Skin epidermis (tissue), 12 donors: Measurements from ENCODE around the gene HIBCH.
"Not testable (repeated sequence)": the region's sequence is repeated elsewhere in the genome, so short reads cannot be mapped to it uniquely, and the experiment has no call there.

Experiments used
- H3K27ac ChIP-seq, 21 experiments: fragments of 200-600 bp; sonication (generic) in 11 of 21; one replicate each; pipeline ENCODE4 v1.5.0; 2020; ENCODE audit warnings: mild to moderate bottlenecking in 3 of 21, inconsistent platforms in 2 of 21, moderate library complexity in 2 of 21
- H3K4me3 ChIP-seq, 7 experiments: fragments of 200-600 bp; sonication (generic) in 2 of 7; one replicate each; pipeline ENCODE4 v1.5.0; 2020; ENCODE audit warnings: inconsistent platforms in 2 of 7, mild to moderate bottlenecking in 2 of 7, moderate library complexity in 1 of 7

Gene HIBCH, protein sequence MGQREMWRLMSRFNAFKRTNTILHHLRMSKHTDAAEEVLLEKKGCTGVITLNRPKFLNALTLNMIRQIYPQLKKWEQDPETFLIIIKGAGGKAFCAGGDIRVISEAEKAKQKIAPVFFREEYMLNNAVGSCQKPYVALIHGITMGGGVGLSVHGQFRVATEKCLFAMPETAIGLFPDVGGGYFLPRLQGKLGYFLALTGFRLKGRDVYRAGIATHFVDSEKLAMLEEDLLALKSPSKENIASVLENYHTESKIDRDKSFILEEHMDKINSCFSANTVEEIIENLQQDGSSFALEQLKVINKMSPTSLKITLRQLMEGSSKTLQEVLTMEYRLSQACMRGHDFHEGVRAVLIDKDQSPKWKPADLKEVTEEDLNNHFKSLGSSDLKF

DNA sequence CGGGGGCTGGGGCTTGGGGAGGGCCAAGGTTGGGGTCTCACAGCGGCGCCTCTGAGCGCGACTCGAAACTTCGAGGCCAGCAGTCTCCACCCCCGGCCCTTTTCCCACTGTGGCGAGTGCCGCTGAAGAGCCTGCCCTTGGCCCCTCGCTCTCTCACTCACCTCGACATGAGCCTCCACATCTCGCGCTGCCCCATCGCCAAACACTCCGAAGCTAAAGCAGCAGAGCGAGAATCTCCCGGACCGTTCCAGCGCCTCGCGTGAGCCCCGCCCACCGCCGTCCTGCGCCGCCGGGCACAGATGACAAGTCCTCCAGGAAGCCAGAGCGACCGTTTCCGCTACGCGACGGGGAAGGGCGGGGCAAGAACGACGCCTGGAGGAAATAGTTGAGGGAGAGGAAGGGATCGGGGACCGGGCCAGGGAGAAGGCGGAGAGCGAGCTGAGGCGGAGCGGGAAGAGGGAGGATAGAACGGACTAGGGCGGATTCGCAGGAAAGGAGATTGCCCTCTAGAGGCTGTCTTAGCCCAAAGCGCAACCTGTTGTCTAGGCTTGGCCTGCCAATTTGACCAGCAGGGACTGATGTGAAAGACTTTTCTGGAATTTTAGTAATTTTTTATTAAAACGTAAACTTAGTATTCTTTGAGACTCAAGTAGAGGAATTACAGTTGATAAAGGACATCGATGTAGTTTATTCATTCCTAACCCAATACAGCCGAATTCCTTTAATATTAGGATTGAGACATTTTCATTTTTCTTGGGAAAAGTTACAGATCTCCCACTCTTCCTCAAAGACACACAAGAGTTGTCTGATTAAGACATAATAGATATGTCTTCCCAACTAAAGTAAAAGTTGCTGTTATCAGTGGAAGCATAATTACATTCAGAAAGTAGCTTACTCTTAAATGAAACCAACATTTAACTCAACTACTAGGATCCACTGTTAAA is at the start of gene HIBCH:
Gene HIBCH (minus strand): TSS at position 272 of the 944 bp plus-strand sequence. CDS start 76 bp downstream, at position 196.
- peak within 1 kb of the TSS; percentile 54 to 91 (median 83) for H3K27ac ChIP-seq
- H3K4me3 ChIP-seq: peak within 1 kb of the TSS; percentile 43 to 80 (median 62)

DNA sequence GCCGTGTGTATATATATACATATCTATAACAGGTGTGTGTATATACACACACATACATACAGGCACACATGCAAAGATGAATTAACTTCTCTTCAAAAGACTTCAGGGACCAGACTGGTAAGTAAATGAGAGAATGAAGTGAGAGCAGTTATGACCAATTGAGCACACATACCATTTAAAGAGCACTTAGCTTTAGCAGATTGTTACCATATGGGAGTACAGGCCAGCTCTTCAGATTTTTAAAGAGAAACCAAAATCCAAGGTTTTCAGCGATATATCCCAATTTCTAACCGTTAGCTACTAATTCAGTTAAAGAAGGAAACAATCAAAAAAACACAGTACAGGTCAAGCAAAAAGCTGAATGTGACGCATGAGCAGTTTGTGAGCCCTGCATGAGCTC is 47.5 kb upstream of the HIBCH start:
- H3K4me3 ChIP-seq: no peak overlapping the region
- no peak overlapping the region for H3K27ac ChIP-seq

DNA sequence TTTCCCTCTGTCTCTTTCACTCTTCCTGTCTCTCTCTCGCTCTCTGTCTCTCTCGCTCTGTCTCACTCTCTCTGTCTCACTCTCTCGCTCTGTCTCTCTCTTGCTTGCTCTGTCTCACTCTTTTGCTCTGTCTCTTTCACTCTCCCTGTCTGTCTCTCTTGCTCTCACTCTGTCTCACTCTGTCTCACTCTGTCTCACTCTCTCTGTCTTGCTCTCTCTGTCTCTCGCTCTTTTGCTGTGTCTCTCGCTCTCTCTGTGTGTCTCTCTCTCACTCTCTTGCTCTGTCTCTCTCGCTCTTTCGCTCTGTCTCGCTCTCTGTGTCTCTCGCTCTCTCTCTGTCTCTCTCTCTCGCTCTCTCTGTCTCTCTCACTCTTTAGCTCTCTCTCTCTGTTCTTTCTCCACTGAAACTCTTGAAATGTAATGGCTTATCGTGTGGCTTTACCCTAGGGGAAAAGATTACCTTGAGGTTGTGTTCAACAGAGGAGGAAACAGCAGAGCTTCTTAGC is 46.7 kb upstream of the HIBCH start:
- H3K4me3 ChIP-seq: no peak overlapping the region
- no peak overlapping the region for H3K27ac ChIP-seq

DNA sequence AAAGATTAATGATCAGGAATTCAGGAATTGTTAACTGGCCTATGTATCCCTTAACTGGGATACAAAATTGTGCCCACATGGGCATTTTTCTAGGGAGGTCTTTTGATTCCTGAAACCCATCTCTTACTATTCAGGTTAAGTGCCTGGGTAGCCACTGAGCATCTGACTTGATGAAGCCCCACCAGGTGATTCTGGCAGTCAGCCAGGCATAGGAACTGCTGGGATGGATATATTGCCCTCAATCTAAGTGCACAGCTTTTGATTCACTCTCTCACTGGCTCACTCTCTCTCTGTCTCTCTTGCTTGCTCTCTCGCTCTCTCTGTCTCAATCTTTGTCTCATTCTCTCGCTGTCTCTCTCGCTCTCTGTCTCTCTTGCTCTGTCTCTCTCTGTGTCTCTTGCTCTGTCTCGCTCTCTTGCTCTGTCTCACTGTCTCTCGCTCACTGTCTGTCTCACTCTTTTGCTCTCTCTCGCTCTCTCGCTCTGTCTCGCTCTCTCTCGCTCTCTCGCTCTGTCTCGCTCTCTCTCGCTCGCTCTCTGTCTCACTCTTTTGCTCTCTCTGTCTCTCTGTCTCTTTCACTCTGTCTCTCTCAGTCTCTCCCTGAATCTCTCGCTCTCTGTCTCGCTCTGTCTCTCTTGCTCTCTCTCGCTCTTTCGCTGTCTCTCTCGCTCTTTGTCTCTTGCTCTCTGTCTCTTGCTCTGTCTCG is 46.0 kb upstream of the HIBCH start:
- Histone ChIP-seq H3K27ac (no peak overlapping the region), H3K4me3 (no peak overlapping the region)

DNA sequence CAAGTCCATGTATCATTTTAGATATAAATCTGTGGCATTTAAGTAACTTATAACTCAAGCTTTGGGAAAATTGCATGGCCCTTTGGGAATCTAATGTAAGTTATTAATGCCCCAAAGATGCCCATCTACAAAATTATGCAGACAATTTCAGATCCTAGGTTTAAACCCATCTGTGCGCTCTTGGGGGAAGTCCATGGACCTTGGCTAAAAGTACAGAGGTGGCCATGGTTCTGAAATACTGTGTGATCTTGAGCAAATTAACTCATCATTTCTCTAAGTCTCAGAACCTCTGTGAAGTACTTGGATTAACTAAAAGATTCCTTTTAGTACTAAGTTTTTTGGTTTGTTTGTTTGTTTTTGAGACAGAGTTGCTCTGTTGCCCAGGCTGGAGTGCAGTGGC is 43.3 kb upstream of the HIBCH start:
- Histone ChIP-seq H3K4me3 (no peak overlapping the region), H3K27ac (no peak overlapping the region)

DNA sequence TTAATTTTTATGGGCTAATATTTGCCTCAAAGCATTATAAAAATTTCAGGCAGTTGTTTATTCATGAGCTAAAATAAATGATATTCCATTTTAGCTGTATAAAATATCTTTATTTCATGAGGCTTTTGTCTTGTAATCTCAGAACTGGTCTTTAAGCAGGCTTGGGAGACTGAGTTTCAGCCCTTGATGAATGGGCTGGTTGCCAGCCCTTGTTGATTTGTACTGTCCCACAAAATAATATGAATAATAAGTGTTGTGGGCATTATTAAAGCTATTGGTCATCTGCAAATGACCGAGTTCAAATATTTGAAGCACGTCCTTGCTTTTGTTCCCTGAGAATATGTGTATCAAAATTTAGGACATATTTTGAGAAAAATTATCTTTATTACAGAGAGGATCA is 41.9 kb upstream of the HIBCH start:
- Histone ChIP-seq H3K27ac (no peak overlapping the region), H3K4me3 (no peak overlapping the region)

DNA sequence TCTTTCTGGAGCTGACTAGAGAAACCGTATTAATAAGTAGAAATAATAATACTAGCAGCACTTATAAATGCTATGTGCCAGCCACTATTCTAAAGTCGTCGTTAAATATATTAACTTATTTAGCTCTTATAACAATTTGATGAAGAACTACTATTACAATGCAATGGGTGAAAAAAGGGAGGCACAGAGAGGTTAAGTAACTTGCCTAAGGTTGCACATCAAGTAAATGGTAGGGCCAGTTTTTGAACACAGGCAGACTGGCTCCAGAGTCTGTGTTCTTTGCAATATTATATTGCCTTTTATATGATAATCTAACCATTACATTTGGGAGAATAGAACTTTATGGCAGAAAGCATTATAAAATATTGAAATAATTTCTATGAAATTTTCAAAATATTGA is 41.3 kb upstream of the HIBCH start:
- no peak overlapping the region for H3K4me3 ChIP-seq
- no peak overlapping the region for H3K27ac ChIP-seq

DNA sequence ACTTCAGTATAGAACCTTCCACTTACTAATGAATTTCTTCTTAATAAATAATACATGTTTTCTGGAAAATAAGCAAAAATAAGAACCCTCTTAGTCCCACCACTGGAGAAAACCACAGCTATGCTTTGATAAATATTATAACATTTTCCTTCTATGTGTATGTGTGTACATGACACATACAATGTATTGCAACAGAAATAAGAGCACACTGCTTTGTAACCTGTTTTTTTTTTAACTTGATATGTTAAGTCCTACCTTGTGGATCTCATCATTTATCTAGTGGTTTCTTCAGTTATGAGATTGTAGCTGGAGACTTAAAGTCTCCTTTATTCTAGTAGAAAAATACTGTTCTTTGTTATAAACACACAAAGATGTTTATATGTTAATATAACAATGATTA is 40.9 kb upstream of the HIBCH start:
- Histone ChIP-seq H3K4me3 (peak overlapping the region in 2 of 7 experiments; percentile 27 to 28), H3K27ac (peak overlapping the region in 11 of 21 experiments; percentile 22 to 85 (median 70))

DNA sequence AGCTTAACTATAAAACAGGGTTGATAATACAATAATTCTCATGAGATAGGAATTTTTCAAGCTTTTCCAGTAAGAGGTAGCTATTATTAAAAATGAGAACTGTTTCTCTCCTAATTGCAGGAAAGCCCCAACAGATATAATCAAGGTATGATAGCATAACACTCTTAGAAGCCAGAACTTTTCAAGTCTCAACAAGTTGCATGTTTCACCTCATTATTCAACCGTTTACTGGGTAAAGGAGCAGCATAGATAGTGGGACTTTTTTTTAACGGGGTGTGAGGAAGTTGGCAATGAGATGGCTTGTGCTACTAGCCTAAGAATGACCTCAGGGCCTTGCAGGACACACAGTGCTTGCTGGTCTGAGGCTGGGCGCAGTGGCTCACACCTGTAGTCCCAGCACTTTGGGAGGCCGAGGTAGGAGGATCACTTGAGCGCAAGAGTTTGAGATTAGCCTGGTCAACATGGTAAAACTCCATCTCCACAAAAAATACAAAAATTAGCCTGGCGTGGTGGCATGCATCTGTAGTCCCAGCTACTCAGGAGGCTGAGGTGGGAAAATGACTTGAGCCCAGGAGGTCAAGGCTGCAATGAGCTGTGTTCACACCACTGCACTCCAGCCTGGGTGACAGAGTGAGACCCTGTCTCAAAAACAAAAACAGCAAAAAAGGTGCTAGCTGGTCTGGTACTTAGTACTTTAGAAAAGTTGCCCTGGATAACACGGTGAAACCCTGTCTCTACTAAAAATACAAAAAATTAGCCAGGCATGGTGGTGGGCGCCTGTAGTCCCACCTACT is 39.2 kb upstream of the HIBCH start:
- H3K4me3 ChIP-seq: not testable (repeated sequence)
- H3K27ac ChIP-seq: peak overlapping the region in 15 of 21 experiments; percentile 5 to 85 (median 54)

DNA sequence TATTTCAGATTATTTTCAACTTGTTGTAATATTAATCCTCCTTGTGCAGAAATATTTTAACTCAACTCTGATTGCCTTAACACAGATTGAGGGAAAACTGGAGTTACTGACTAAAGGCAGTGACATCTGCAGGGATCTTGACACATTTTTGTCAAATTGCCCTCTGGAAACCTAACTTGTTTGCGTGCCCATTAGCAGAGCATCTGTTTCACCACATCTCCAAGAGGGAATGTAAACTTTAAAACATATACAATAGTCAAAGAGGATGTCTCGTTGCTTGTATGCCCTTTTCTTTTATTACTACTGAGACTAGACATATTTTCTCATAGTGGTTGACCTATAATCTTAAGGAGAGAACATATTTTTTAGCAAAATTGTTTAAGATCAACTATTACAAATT is 38.0 kb upstream of the HIBCH start:
- Histone ChIP-seq H3K4me3 (no peak overlapping the region), H3K27ac (peak overlapping the region in 6 of 21 experiments; percentile 22 to 85 (median 60))

DNA sequence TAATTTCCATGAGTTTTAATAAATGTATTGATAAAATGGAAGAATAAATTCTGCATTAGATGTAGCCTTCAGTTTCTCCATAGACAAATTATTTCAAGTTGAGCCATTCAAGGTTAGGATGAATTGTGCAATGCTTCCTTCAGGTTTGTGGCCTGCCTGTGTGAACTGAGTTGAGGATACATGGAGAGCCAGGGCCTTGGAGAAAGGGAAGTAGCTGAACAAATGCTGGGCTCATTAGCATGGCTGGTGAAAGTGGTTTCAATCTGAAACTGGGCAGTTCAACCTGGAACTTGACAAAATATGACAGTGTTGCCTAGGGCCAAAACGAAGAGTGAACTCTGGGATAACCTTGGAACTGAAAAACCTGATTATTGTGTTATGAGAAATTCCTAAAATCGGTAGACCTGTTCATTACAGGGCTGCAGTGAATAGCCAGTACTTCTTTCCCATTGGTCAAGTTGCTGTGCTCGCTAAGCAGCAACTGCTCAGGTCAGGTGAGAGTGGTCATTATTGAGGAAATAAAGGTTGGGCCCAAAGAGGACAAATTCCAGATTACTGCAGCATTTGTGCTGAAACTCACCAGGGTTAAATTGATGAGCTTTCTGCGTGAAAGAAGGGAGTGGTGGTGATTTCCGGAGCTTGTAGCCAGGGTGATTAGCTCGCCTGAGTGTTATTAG is 36.5 kb upstream of the HIBCH start:
- H3K27ac ChIP-seq: peak overlapping the region in 12 of 21 experiments; percentile 1 to 73 (median 24)

DNA sequence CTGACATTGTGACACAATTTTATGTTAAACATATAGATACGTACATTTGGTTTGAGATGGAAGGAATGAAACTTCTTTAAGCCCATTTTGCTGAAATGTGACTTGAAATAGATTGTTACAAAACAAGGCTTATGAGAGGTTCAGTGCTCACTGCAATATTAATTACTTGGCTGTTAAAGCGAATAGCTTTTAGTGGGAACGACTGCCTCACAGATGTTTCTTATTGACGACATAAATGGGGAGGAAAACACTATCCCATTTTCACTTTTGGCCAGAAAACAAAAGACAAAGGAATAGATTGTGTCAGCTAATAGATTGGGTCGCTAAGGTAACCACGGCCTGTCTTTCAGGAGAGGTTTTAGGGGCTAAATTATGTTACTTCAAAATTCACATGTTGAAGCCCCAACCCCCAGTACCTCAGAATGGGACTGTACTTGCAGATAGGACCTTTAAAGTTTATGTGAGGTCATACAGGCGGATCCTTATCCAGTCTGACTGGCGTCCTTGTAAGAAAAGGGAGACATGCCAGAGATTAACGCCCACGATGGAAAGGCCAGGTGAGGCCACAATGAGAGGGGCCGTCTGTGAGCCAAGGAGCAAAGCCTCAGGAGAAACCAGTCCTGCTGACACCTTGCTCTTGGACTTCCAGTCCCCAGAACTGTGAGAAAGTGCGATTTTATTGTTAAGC is 34.5 kb upstream of the HIBCH start:
- no peak overlapping the region for H3K4me3 ChIP-seq
- peak overlapping the region in 17 of 21 experiments; percentile 16 to 78 (median 54) for H3K27ac ChIP-seq

More for the DNA sequence above, 36.5 kb upstream of the HIBCH start:
- H3K4me3 ChIP-seq: no peak overlapping the region

DNA sequence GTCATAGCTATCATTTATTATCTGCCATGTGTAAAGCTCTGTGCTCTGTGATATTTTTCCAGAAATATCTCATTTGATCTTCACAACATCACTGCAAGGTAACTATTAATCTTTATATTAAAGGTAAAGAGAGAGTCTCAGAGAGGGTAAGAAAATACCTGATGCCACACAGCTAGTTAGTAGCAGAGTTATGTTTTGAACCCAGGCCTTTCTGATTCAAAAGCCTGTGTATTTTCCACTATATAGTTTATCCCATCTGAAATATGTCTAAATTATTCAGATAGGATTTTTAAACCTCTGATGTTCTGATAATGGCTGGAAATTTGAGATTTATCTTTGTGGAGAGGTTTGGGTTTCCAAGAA is 33.9 kb upstream of the HIBCH start:
- Histone ChIP-seq H3K4me3 (no peak overlapping the region), H3K27ac (peak overlapping the region in 17 of 21 experiments; percentile 16 to 78 (median 54))

DNA sequence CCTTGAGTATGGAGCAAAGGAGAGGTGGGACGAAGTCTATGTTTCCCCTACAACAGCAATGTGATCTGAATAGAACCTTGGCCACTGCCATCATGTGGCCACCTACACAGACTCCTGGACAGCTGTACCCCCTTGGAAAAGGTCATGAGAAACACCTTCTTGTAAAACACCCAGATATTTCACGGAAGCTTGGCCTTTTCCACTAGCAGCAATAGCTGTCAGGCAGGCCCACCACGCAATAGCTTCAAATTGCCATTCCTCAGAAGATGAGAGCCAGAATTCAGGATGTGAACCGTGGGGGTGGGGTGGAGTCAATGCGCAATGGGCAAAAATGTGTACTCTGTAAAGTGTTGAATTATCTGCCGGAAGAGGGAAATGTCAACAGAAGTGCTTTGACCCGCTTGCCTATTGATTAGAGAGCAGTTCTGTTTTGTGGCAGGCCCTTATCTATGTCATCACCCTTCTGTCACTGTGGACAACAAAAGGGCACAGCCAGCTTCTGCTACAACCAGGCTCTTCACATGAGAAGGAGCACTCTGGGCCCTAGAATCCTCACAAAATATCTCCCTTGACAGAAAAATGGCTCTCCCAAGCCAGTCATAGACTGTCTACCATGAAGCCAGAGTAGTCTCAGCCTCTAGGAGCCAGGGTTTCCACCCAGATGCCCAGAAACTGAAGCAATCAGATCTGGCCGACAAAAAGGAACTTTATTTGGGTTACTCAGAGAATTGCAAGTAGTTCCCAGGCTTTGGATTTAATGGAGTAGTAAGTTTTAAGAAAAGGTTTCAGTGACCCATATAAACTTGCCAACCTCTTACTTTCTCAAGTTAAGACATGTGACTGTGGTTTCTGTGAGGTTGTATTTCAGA is 33.3 kb upstream of the HIBCH start:
- H3K27ac ChIP-seq: peak overlapping the region in 18 of 21 experiments; percentile 2 to 78 (median 54)
- H3K4me3 ChIP-seq: no peak overlapping the region

DNA sequence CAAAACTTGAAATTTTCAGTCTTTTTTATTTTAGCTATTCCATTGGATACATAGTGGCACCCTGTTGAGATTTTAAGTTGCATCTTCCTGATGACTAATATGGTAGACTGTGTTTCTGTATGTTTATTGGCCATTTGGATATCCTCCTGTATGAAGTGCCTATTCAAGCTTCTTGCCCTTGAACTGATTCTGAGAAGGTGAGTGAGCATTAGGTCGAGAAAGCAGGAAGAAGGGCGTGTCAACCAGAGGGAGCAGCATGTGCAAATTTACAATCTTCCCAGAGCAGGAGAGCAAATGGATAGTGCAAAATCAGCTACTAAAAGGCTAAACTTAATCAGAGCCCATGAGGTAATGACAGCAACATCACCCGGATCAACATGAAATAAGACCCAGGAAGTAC is 32.3 kb upstream of the HIBCH start:
- H3K27ac ChIP-seq: peak overlapping the region in 7 of 21 experiments; percentile 16 to 74 (median 54)
- no peak overlapping the region for H3K4me3 ChIP-seq

DNA sequence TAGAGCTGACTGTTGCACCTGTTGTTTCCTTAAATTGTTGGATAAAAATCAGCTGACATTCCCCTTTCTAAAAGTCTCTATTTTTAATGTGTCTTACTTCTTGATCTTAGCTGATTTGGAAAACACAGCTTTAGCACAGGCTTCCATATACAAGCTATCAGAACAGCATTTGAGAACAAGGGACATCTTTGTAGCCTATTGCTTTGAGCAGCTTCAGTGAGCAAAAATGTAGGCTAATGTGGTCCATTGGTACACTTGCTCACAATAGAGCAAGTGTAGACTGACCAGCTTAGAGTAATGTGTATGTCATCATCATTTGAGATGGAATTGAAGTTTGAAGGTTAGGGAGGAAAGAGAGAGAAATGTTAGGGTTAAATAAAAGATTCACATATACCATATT is 30.7 kb upstream of the HIBCH start:
- Histone ChIP-seq H3K27ac (no peak overlapping the region), H3K4me3 (no peak overlapping the region)
